ENCODE data around the gene MUC4. TPM values are rescaled to one million over a fixed set of nuclear protein-coding genes. Genes with fewer than 3 reads are reported as not detected.

The MUC4 gene
- total and polyA plus RNA-seq, 10 of the 15 experiments (the other 5 are each of a cell fraction or from before 2014, with no cell fraction given) = 0.02 to 0.46 (median 0.27) TPM; not detected in 4

GRCh38 chr3:195812366-195812765 is 637 bp upstream of the MUC4 start:
- Histone ChIP-seq H4K20me1 (ENCODE audit: control insufficient read depth, insufficient read depth) (no peaks in the 10 kb centered on the region), H3K79me2 (ENCODE audit: control insufficient read depth, insufficient read depth, low read length) (no peaks in the 10 kb centered on the region), H3K4me3 (no peak overlapping the region), H3K9ac (ENCODE audit: control insufficient read depth, insufficient read depth, low read length) (no peak overlapping the region), H3K4me1 (ENCODE audit: control insufficient read depth, insufficient read depth, low read length) (no peaks in the 10 kb centered on the region), H3K27me3 (replicated peaks in 1 of 2; ENCODE audit: control insufficient read depth in 2 of 2, insufficient read depth in 2 of 2, low read length in 1 of 2) (no peaks in the 10 kb centered on the region; a peak in 2 of 4 replicates), H3K36me3 (ENCODE audit: control insufficient read depth in 2 of 2, insufficient read depth in 2 of 2, low read length in 1 of 2) (no peaks in the 10 kb centered on the region), H2AFZ (ENCODE audit: control insufficient read depth, low read depth, low read length) (no peak overlapping the region), H3K4me2 (ENCODE audit: control insufficient read depth, insufficient read depth) (no peak overlapping the region), H3K9me3 (replicated peaks; ENCODE audit: control insufficient read depth, insufficient read depth, low read length) (no peaks in the 10 kb centered on the region), H3K27ac (ENCODE audit: control insufficient read depth, insufficient read depth) (no peak overlapping the region)
- in situ Hi-C loops (cut with MboI) = loop anchor here (10.0 kb wide), 1 partner anchor 58 kb away; no protein-coding TSS in a partner anchor
- no peak for ATAC-seq
- TF ChIP-seq TARDBP (IDR thresholded peaks at IDR 0.05; ENCODE audit: borderline replicate concordance) (no peak), IRF4 (IDR thresholded peaks at IDR 0.05; ENCODE audit: low read depth, low read length) (no peak)
- BruUV-seq (replicated peaks) = no TSS peak
- intact Hi-C loops (cut with micrococcal nuclease; ENCODE audit: unreplicated experiment) = no loop called here
- 67% methylated on average over 20 of the region's 20 CpGs for WGBS (ENCODE audit: insufficient coverage, insufficient replicate concordance, low lambda C conversion rate, missing lambda C conversion rate)
- no peak for FAIRE-seq
- CTCF ChIA-PET = no interaction called here
- SMC1A ChIA-PET (ENCODE audit: uncharacterized antibody, unreplicated experiment) = no interaction called here
- POLR2A ChIA-PET = no interaction called here
- RAD21 ChIA-PET (ENCODE audit: unreplicated experiment) = no interaction called here
- no peak for DNase-seq (ENCODE audit: low read depth, low spot score)

GRCh38 chr3:195810455-195810845 is 1.3 kb downstream of the MUC4 start:
- Histone ChIP-seq H3K27me3 (replicated peaks in 1 of 2; ENCODE audit: control insufficient read depth in 2 of 2, insufficient read depth in 2 of 2, low read length in 1 of 2) (no peaks in the 10 kb centered on the region; a peak in 2 of 4 replicates), H3K79me2 (ENCODE audit: control insufficient read depth, insufficient read depth, low read length) (no peaks in the 10 kb centered on the region), H3K9me3 (replicated peaks; ENCODE audit: control insufficient read depth, insufficient read depth, low read length) (no peaks in the 10 kb centered on the region), H2AFZ (ENCODE audit: control insufficient read depth, low read depth, low read length) (no peak overlapping the region), H3K9ac (ENCODE audit: control insufficient read depth, insufficient read depth, low read length) (no peak overlapping the region), H3K4me1 (ENCODE audit: control insufficient read depth, insufficient read depth, low read length) (no peaks in the 10 kb centered on the region), H3K4me3 (no peak overlapping the region), H3K36me3 (ENCODE audit: control insufficient read depth in 2 of 2, insufficient read depth in 2 of 2, low read length in 1 of 2) (no peaks in the 10 kb centered on the region), H3K4me2 (ENCODE audit: control insufficient read depth, insufficient read depth) (no peak overlapping the region), H3K27ac (ENCODE audit: control insufficient read depth, insufficient read depth) (no peak overlapping the region), H4K20me1 (ENCODE audit: control insufficient read depth, insufficient read depth) (no peaks in the 10 kb centered on the region)
- SMC1A ChIA-PET (ENCODE audit: uncharacterized antibody, unreplicated experiment) = no interaction called here
- TF ChIP-seq ZNF687 (IDR thresholded peaks at IDR 0.05) (no peak), SMAD1 (IDR thresholded peaks at IDR 0.05; ENCODE audit: low read depth, partially characterized antibody) (no peak), WRNIP1 (IDR thresholded peaks at IDR 0.05; ENCODE audit: borderline replicate concordance, low read depth, low read length) (no peak), HCFC1 (IDR thresholded peaks at IDR 0.05; ENCODE audit: low read length) (no peak), KAT2A (conservative IDR thresholded peaks at IDR 0.05; ENCODE audit: control insufficient read depth, low read depth, low read length) (no peak), SRF (IDR thresholded peaks at IDR 0.05; ENCODE audit: low read depth in 2 of 2, low read length in 2 of 2) (no peak), FOXK2 (IDR thresholded peaks at IDR 0.05) (no peak)
- intact Hi-C loops (cut with micrococcal nuclease; ENCODE audit: unreplicated experiment) (no loop called here), in situ Hi-C loops (cut with MboI) (loop anchor here (10.0 kb wide), 1 partner anchor 56 kb away; no protein-coding TSS in a partner anchor)
- CTCF ChIA-PET = no interaction called here
- WGBS (ENCODE audit: insufficient coverage, insufficient replicate concordance, low lambda C conversion rate, missing lambda C conversion rate) = 48% methylated on average over 11 of the region's 19 CpGs
- ATAC-seq (no peak), DNase-seq (ENCODE audit: low read depth, low spot score) (no peak), FAIRE-seq (no peak)
- RAD21 ChIA-PET (ENCODE audit: unreplicated experiment) = no interaction called here
- no TSS peak for BruUV-seq (replicated peaks)
- POLR2A ChIA-PET = no interaction called here

All from GM12878 (cell line).